Measurements from ENCODE around the gene WDHD1. TPM values are rescaled to one million over a fixed set of nuclear protein-coding genes. Genes with fewer than 3 reads are reported as not detected.
"Not testable (repeated sequence)": the region's sequence is repeated elsewhere in the genome, so short reads cannot be mapped to it uniquely, and the experiment has no call there.

WDHD1 gene
- total and polyA plus RNA-seq, 4 experiments from 2014 or later, result 1.4 to 4.1 (median 3.6) TPM

DNA sequence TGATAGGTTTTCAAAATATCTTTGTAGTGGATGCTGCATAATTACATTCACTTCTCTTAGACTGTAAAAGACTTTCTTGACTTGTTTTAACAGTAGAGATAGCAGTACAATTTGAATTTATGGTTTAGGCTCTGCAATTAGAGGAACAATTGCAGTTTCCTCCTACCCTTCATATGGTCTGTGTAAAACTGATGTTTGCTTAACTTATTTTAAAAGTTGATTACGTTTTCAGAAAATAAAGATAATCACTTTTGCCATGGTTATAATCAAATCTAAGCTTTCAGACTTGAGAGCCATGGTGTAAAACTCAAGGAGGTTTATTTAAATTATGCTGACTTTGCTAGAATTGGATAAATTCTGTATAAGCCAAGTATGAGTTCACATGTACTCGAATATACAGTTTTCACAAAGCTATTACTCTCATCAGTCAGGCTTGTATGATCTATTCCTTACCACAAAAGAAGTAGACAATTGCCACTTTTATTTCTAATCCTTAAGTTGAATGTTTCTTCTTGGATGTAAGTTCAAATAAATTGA lies 22.1 kb upstream of the WDHD1 start:
- peaks cover 24% of the 10 kb centered on the region for H3K4me1 ChIP-seq (ENCODE audit: insufficient read depth, low read length)
- Mint-ChIP-seq H3K4me1 (peaks cover 17 to 31% (median 24%) of the 10 kb centered on the region in 4 donors), H3K9me3 (no peaks in the 10 kb centered on the region), H3K27me3 (no peaks in the 10 kb centered on the region), H3K4me3 (no peak overlapping the region), H3K36me3 (peaks cover 7 to 18% of the 10 kb centered on the region in 2 donors), H3K27ac (peak overlapping the region in 1 of 7 donors; percentile 29)
- H3K36me3 ChIP-seq (ENCODE audit: insufficient read depth, low read length), result no peaks in the 10 kb centered on the region
- ChIA-PET CTCF (ENCODE audit: partially characterized antibody) (no interaction called here), POLR2A (ENCODE audit: partially characterized antibody) (no interaction called here)
- intact Hi-C loops (cut with micrococcal nuclease), result no loop called here
- no peak overlapping the region for H3K27ac ChIP-seq (ENCODE audit: low read depth, low read length)
- H3K27me3 ChIP-seq (ENCODE audit: insufficient read depth, low read length), result no peaks in the 10 kb centered on the region
- H3K9me3 ChIP-seq (ENCODE audit: control insufficient read depth in 1 of 2, low read length in 2 of 2), result no peaks in the 10 kb centered on the region
- no peak for DNase-seq
- H3K4me3 ChIP-seq (ENCODE audit: low read length in 2 of 2), result no peak overlapping the region

DNA sequence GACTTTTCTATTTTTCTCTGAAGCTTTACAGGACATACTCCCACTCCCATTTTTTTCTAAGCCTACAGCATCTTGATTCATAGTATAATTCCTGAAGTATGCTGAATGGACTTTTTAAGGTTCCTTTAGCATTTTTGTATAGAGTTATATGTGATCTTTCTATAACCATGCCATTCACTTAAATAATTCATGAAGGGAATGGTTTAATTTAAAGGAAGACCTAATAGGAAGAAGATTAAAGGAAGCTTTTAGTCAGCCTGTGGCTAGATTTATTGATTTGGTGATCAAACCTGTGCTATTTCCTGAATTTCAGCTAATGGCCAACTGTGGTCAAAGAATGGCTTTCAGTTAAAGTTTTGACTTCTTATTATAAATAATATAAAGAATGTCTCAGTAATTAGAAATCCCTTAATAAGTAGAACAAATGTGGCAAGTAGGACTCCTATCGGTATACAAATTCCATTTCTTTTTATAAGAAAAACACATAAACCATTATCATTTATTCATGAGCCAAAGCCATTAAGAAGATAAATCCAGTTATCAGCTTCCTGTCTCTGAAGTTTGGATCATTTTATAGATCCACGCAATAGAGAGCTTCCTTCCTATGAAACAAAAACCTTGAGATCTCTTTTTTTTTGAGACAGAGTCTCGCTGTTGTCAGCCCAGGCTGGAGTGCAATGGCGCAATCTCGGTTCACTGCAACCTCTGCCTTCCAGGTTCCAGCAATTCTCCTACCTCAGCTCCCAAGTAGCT lies 20.6 kb upstream of the WDHD1 start:
- no peak overlapping the region for H3K27ac Mint-ChIP-seq
- POLR2A ChIA-PET (ENCODE audit: partially characterized antibody), result interaction anchor here (0.6 kb wide), 1 partner anchor 15 kb away, joined by 4 read pairs; no protein-coding TSS in a partner anchor

DNA sequence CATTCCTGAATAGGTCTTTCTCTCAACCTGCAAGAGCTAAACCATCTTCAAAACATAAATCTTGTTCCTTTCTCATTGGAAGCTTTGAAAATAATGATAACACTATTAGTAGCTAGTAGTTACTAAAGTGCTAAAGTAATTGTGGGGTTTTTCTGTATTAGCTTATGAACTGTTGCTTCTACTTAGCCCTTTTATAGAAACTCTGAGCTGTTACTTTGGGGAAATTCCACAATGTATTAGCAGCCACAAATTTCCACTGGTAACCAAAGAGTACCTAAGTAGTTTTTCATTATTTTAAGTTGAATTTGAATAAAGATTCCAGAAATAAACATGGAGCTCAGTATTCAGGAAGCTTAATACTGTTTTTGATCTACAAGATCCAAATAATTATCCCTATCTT lies 18.2 kb upstream of the WDHD1 start:
- no peak overlapping the region for H3K27ac ChIP-seq (ENCODE audit: low read depth, low read length)
- ChIA-PET CTCF (ENCODE audit: partially characterized antibody) (interaction anchor here (0.7 to 1.3 kb wide), 3 partner anchors 18 to 116 kb away, joined by 3 to 4 read pairs (median 3); partner anchors contain the start of genes SOCS4 and WDHD1), POLR2A (ENCODE audit: partially characterized antibody) (interaction anchor here (0.6 to 1.8 kb wide), 4 partner anchors 8 to 254 kb away, joined by 3 to 5 read pairs (median 4); no protein-coding TSS in a partner anchor)
- H3K36me3 ChIP-seq (ENCODE audit: insufficient read depth, low read length), result peaks cover 8% of the 10 kb centered on the region
- Mint-ChIP-seq H3K9me3 (no peaks in the 10 kb centered on the region), H3K4me3 (no peak overlapping the region), H3K36me3 (peaks cover 15 to 19% of the 10 kb centered on the region in 2 donors), H3K4me1 (peaks cover 0 to 2% (median 0%) of the 10 kb centered on the region in 4 donors), H3K27me3 (no peaks in the 10 kb centered on the region), H3K27ac (no peak overlapping the region)
- no peaks in the 10 kb centered on the region for H3K9me3 ChIP-seq (ENCODE audit: control insufficient read depth in 1 of 2, low read length in 2 of 2)
- DNase-seq, result no peak
- no peaks in the 10 kb centered on the region for H3K27me3 ChIP-seq (ENCODE audit: insufficient read depth, low read length)
- H3K4me1 ChIP-seq (ENCODE audit: insufficient read depth, low read length), result no peaks in the 10 kb centered on the region
- no peak overlapping the region for H3K4me3 ChIP-seq (ENCODE audit: low read length in 2 of 2)
- intact Hi-C loops (cut with micrococcal nuclease), result no loop called here

More for the DNA sequence above, 20.6 kb upstream of the WDHD1 start:
- Mint-ChIP-seq H3K4me1 (peaks cover 5 to 17% (median 10%) of the 10 kb centered on the region in 4 donors), H3K4me3 (no peak overlapping the region), H3K9me3 (no peaks in the 10 kb centered on the region), H3K27me3 (no peaks in the 10 kb centered on the region), H3K36me3 (peaks cover 15 to 19% of the 10 kb centered on the region in 2 donors)
- CTCF ChIA-PET (ENCODE audit: partially characterized antibody), result interaction anchor here (1.1 kb wide), 1 partner anchor 29 kb away, joined by 3 read pairs; no protein-coding TSS in a partner anchor
- Histone ChIP-seq H3K4me3 (ENCODE audit: low read length in 2 of 2) (no peak overlapping the region), H3K27me3 (ENCODE audit: insufficient read depth, low read length) (no peaks in the 10 kb centered on the region), H3K36me3 (ENCODE audit: insufficient read depth, low read length) (peaks cover 8% of the 10 kb centered on the region), H3K4me1 (ENCODE audit: insufficient read depth, low read length) (peaks cover 10% of the 10 kb centered on the region), H3K27ac (ENCODE audit: low read depth, low read length) (no peak overlapping the region), H3K9me3 (ENCODE audit: control insufficient read depth in 1 of 2, low read length in 2 of 2) (no peaks in the 10 kb centered on the region)
- intact Hi-C loops (cut with micrococcal nuclease), result no loop called here
- no peak for DNase-seq

DNA sequence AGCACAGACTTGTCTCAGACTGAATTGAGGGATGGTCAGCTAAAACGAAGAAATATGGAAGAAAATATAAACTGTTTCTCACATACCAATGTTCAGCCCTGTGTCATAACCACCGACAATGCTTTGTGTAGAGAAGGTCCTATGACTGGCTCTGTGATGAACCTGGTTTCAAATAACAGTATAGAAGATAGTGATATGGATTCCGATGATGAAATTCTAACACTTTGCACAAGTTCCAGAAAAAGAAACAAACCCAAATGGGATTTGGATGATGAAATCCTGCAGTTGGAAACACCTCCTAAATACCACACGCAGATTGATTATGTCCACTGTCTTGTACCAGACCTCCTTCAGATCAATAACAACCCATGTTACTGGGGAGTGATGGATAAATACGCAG lies 16.6 kb upstream of the WDHD1 start:
- DNase-seq, result no peak
- intact Hi-C loops (cut with micrococcal nuclease), result no loop called here
- POLR2A ChIA-PET (ENCODE audit: partially characterized antibody), result interaction anchor here (1.8 kb wide), 1 partner anchor 9 kb away, joined by 4 read pairs; no protein-coding TSS in a partner anchor
- Histone ChIP-seq H3K4me3 (ENCODE audit: low read length in 2 of 2) (no peak overlapping the region), H3K36me3 (ENCODE audit: insufficient read depth, low read length) (peaks cover 8% of the 10 kb centered on the region), H3K4me1 (ENCODE audit: insufficient read depth, low read length) (no peaks in the 10 kb centered on the region), H3K9me3 (ENCODE audit: control insufficient read depth in 1 of 2, low read length in 2 of 2) (no peaks in the 10 kb centered on the region), H3K27ac (ENCODE audit: low read depth, low read length) (no peak overlapping the region), H3K27me3 (ENCODE audit: insufficient read depth, low read length) (no peaks in the 10 kb centered on the region)
- H3K27ac Mint-ChIP-seq, result no peak overlapping the region
- no peaks in the 10 kb centered on the region for H3K27me3 Mint-ChIP-seq
- no peak overlapping the region for H3K4me3 Mint-ChIP-seq
- H3K9me3 Mint-ChIP-seq, result no peaks in the 10 kb centered on the region
- H3K36me3 Mint-ChIP-seq, result peaks cover 23 to 29% of the 10 kb centered on the region in 2 donors
- peaks cover 0 to 3% (median under 1%) of the 10 kb centered on the region in 4 donors for H3K4me1 Mint-ChIP-seq
- CTCF ChIA-PET (ENCODE audit: partially characterized antibody), result interaction anchor here (3.0 kb wide), 1 partner anchor 8 kb away, joined by 26 read pairs; the partner anchor contains the start of gene MAPK1IP1L

DNA sequence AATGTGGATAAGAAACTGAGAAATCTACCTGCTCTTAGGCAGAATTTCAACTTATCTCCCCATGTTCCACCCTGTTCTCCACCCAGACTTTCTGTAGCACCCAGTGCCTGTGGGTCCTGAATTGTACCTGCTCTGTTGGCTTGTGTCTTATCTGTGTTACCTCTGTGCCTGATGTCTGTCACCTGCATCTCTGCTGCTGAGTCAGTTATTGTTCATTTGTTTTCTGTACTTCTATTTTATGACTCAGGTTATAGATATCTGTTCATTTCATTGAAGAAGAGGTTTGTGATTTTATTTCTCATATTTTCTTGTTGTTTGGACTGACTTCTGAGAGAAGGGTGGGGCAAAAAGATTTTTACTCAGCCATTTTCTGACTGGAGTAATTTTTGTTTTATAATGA lies 11.8 kb upstream of the WDHD1 start:
- Histone ChIP-seq H3K36me3 (ENCODE audit: insufficient read depth, low read length) (peaks cover 7% of the 10 kb centered on the region), H3K4me1 (ENCODE audit: insufficient read depth, low read length) (no peaks in the 10 kb centered on the region), H3K27me3 (ENCODE audit: insufficient read depth, low read length) (no peaks in the 10 kb centered on the region), H3K4me3 (ENCODE audit: low read length in 2 of 2) (no peak overlapping the region), H3K9me3 (ENCODE audit: control insufficient read depth in 1 of 2, low read length in 2 of 2) (no peaks in the 10 kb centered on the region), H3K27ac (ENCODE audit: low read depth, low read length) (no peak overlapping the region)
- peaks cover 0 to 4% (median under 1%) of the 10 kb centered on the region in 4 donors for H3K4me1 Mint-ChIP-seq
- ChIA-PET POLR2A (ENCODE audit: partially characterized antibody) (interaction anchor here (2.6 kb wide), 1 partner anchor 13 kb away, joined by 9 read pairs; the partner anchor contains the start of gene MAPK1IP1L), CTCF (ENCODE audit: partially characterized antibody) (interaction anchor here (2.1 kb wide), 1 partner anchor 12 kb away, joined by 10 read pairs; the partner anchor contains the start of gene MAPK1IP1L)
- no peak for DNase-seq
- H3K36me3 Mint-ChIP-seq, result peaks cover 38 to 46% of the 10 kb centered on the region in 2 donors
- intact Hi-C loops (cut with micrococcal nuclease), result no loop called here
- H3K4me3 Mint-ChIP-seq, result no peak overlapping the region
- peaks cover 0 to 3% (median 0%) of the 10 kb centered on the region in 8 donors for H3K9me3 Mint-ChIP-seq
- no peaks in the 10 kb centered on the region for H3K27me3 Mint-ChIP-seq
- H3K27ac Mint-ChIP-seq, result peak overlapping the region in 2 of 7 donors; percentile 28 to 62

DNA sequence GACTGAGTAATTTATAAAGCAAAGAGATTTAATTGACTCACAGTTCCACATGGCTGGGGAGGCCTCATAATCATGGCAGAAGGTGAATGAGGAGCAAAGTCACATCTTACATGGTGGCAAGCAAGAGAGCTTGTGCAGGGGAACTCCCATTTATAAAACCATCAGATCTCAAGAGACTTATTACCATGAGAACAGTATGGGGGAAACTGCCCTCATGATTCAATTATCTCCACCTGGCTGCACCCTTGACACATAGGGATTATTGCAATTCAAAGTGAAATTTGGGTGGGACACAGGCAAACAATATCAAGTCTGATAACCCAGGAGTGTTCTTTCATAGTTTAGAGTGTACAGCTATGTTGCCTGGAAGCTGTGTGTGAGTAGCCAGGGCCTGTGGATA lies 11.1 kb upstream of the WDHD1 start:
- H3K4me1 ChIP-seq (ENCODE audit: insufficient read depth, low read length); H3K4me3 ChIP-seq (ENCODE audit: low read length in 2 of 2); H3K27ac ChIP-seq (ENCODE audit: low read depth, low read length); H3K27me3 ChIP-seq (ENCODE audit: insufficient read depth, low read length); H3K4me3 Mint-ChIP-seq; DNase-seq; H3K9me3 ChIP-seq (ENCODE audit: control insufficient read depth in 1 of 2, low read length in 2 of 2); H3K9me3 Mint-ChIP-seq; intact Hi-C loops (cut with micrococcal nuclease); H3K4me1 Mint-ChIP-seq; H3K27me3 Mint-ChIP-seq; H3K36me3 ChIP-seq (ENCODE audit: insufficient read depth, low read length): not testable (repeated sequence)
- peak overlapping the region in 2 of 7 donors; percentile 4 to 46 for H3K27ac Mint-ChIP-seq
- peaks cover 31 to 43% of the 10 kb centered on the region in 2 donors for H3K36me3 Mint-ChIP-seq
- POLR2A ChIA-PET (ENCODE audit: partially characterized antibody), result interaction anchor here (2.6 kb wide), 1 partner anchor 13 kb away, joined by 9 read pairs; the partner anchor contains the start of gene MAPK1IP1L
- CTCF ChIA-PET (ENCODE audit: partially characterized antibody), result interaction anchor here (2.1 kb wide), 1 partner anchor 13 kb away, joined by 10 read pairs; the partner anchor contains the start of gene MAPK1IP1L

DNA sequence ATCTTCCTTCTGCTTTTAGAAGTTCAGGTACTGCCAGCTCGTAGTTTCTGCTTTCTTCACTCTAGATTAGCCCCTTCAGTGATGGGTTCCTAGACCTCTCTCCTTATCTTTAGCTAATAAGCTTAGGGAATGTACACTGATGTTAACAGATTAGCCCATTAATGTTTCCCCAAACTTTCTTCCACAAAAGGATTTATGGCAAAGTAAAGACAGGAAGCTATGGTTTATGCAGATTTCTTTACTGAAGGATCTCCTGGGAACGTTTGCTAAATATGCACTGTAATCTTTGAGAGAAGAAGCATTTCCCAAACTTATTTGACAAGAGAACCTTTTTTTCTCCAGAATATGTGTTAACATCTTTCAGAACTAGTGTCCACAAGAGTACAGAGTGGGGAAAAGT lies 4.3 kb upstream of the WDHD1 start:
- intact Hi-C loops (cut with micrococcal nuclease), result no loop called here
- Histone ChIP-seq H3K27me3 (ENCODE audit: insufficient read depth, low read length) (no peaks in the 10 kb centered on the region), H3K9me3 (ENCODE audit: control insufficient read depth in 1 of 2, low read length in 2 of 2) (no peaks in the 10 kb centered on the region), H3K36me3 (ENCODE audit: insufficient read depth, low read length) (no peaks in the 10 kb centered on the region), H3K4me1 (ENCODE audit: insufficient read depth, low read length) (peaks cover 39% of the 10 kb centered on the region), H3K27ac (ENCODE audit: low read depth, low read length) (no peak overlapping the region), H3K4me3 (ENCODE audit: low read length in 2 of 2) (no peak overlapping the region)
- H3K27me3 Mint-ChIP-seq, result no peaks in the 10 kb centered on the region
- H3K36me3 Mint-ChIP-seq, result peaks cover 10 to 29% of the 10 kb centered on the region in 2 donors
- peaks cover 29 to 51% (median 36%) of the 10 kb centered on the region in 4 donors for H3K4me1 Mint-ChIP-seq
- POLR2A ChIA-PET (ENCODE audit: partially characterized antibody), result interaction anchor here (1.2 to 2.2 kb wide), 2 partner anchors 14 to 20 kb away, joined by 5 to 13 read pairs; partner anchors contain the start of gene MAPK1IP1L
- H3K27ac Mint-ChIP-seq, result peak overlapping the region in 3 of 7 donors; percentile 11 to 44 (median 11)
- DNase-seq, result no peak
- CTCF ChIA-PET (ENCODE audit: partially characterized antibody), result interaction anchor here (3.7 kb wide), 1 partner anchor 20 kb away, joined by 24 read pairs; the partner anchor contains the start of gene MAPK1IP1L
- peak overlapping the region in 1 of 8 donors; percentile 18 for H3K4me3 Mint-ChIP-seq
- no peaks in the 10 kb centered on the region for H3K9me3 Mint-ChIP-seq

All from CD4-positive, alpha-beta memory T cell (primary cell).